ENCODE data around the gene NECTIN1. TPM values are rescaled to one million over a fixed set of nuclear protein-coding genes. Genes with fewer than 3 reads are reported as not detected.

NECTIN1 gene
- total RNA-seq, 1 donor from 2014 or later, result 58.2 TPM

DNA sequence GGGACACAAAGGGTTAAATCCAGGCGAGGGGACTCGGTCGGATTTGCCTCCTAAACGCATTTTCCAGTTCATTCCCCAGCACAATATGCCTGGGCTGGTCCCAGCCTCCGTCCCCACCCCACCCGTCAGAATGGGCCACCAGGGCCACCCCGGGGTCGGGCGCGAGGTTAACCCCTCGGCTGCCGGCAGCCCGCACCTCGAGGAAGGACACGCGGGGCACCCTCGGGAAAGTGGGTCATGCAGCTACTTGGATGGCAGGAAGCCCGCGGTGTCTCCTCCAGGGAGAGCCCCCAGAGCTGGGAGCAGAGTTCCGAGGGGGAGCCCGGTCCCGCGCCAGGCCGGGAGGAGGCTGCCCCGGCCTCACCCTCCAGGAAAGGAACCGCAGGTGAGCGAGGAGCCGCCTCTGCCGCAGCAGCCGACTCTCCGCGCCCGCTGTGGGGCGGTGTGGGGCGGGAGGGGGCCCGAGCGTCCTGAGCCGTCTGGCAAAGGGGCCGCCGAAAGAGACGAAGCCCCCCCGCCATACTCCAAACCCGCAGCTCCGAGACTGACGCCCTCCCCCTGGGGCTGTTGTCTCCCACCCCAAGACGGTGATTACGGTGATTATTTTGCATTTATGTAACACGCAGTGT, 1.4 kb downstream of the NECTIN1 start:
- intact Hi-C loops (cut with DNase I), result loop anchor here (5.0 kb wide), 1 partner anchor 55 kb away; no protein-coding TSS in a partner anchor

DNA sequence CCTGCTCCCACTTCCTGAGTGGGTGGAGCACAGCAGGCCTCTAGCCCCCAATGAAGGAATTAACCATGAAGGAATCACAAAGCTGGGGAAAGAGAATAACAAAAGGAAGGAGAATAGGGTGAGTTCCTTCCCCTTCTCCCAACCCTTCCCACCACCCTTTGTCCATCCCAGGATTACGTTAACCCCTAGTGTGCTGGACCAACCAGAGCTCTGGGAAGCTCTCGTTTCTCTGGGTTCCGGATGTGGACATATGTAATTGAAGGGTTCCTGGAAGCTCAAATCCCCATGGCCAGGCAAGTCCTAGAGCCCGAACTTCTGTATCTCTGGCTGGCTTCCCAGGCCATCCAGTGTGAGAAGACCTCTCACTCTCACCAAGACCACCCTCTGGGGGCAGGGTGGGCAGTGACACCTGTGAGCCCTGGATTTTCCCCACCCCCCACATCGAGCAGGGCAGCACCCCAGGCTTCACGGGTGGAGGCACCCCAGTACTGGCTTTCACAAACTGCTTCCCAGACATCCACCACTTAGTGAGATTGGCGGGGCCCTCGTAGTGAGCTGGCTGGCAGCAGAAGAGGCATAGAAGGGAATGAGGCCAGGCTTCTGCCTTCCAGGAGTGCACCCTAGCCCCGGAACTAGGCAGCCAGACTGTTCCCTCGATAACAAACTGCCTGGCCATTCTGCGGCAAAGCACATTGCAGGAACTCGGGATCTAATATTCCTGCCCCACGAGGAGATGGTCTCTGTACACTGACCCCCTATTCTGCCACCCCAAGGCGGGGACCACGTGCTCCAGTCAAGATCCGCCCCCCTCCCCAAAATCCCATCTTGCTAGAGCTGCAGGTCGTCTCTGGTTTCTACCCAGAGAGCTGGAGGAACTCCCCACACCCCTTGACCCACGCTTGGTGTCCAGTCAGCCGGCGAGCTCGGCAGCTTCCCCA, 2.1 kb downstream of the NECTIN1 start:
- no peak for DNase-seq (ENCODE audit: extremely low spot score in 2 of 2)
- Histone ChIP-seq H3K27me3 (no peaks in the 10 kb centered on the region), H3K27ac (peak overlapping the region; percentile 92), H3K4me1 (peaks cover 56% of the 10 kb centered on the region), H3K4me3 (peak overlapping the region; percentile 83), H3K36me3 (no peaks in the 10 kb centered on the region), H3K9me3 (no peaks in the 10 kb centered on the region)
- intact Hi-C loops (cut with DNase I), result loop anchor here (5.0 kb wide), 1 partner anchor 55 kb away; no protein-coding TSS in a partner anchor
- TF ChIP-seq POLR2AphosphoS5 (IDR thresholded peaks at IDR 0.05; ENCODE audit: insufficient read depth in 1 of 2, low read depth in 1 of 2) (no peak), POLR2A (IDR thresholded peaks at IDR 0.05) (no peak)
- TF ChIP-seq, protein P1, sequence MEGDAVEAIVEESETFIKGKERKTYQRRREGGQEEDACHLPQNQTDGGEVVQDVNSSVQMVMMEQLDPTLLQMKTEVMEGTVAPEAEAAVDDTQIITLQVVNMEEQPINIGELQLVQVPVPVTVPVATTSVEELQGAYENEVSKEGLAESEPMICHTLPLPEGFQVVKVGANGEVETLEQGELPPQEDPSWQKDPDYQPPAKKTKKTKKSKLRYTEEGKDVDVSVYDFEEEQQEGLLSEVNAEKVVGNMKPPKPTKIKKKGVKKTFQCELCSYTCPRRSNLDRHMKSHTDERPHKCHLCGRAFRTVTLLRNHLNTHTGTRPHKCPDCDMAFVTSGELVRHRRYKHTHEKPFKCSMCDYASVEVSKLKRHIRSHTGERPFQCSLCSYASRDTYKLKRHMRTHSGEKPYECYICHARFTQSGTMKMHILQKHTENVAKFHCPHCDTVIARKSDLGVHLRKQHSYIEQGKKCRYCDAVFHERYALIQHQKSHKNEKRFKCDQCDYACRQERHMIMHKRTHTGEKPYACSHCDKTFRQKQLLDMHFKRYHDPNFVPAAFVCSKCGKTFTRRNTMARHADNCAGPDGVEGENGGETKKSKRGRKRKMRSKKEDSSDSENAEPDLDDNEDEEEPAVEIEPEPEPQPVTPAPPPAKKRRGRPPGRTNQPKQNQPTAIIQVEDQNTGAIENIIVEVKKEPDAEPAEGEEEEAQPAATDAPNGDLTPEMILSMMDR (IDR thresholded peaks at IDR 0.05), result no peak

More for the DNA sequence above, 1.4 kb downstream of the NECTIN1 start:
- Histone ChIP-seq H3K4me1 (peaks cover 48% of the 10 kb centered on the region), H3K4me3 (peak overlapping the region; percentile 83), H3K9me3 (no peaks in the 10 kb centered on the region), H3K27me3 (no peaks in the 10 kb centered on the region), H3K36me3 (no peaks in the 10 kb centered on the region), H3K27ac (peak overlapping the region; percentile 92)
- peak in 1 of 2 donors; percentile 36 for TF ChIP-seq POLR2AphosphoS5 (IDR thresholded peaks at IDR 0.05; ENCODE audit: insufficient read depth in 1 of 2, low read depth in 1 of 2)
- TF ChIP-seq, protein P1 (IDR thresholded peaks at IDR 0.05), result no peak
- no peak for DNase-seq (ENCODE audit: extremely low spot score in 2 of 2)

DNA sequence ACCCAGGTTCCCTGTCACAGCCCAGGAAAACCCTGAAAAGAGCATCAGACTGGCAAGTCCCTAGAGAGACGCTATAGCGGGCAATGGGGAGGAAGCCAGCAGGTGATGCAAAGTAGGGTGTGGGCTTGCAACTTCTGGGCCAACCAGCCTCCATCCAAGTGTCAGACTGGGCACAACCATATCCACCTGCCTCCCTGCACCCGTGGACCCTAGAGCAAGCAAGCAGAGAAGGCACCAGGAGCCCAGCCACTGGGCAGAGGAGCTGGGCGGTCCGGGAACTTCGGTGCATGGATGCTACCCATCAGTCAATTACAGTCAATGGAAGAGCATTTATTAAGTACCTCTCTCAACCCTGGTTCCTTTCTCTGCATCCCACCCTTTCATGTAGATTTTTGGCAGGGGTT, 2.8 kb downstream of the NECTIN1 start:
- Histone ChIP-seq H3K4me1 (peaks cover 63% of the 10 kb centered on the region), H3K27me3 (no peaks in the 10 kb centered on the region), H3K27ac (no peak overlapping the region), H3K9me3 (no peaks in the 10 kb centered on the region), H3K4me3 (peak overlapping the region in 1 of 2 donors; percentile 83), H3K36me3 (no peaks in the 10 kb centered on the region)
- intact Hi-C loops (cut with DNase I), result loop anchor here (5.0 kb wide), 1 partner anchor 54 kb away; no protein-coding TSS in a partner anchor
- DNase-seq (ENCODE audit: extremely low spot score in 2 of 2), result no peak
- TF ChIP-seq, protein P1 (IDR thresholded peaks at IDR 0.05), result no peak
- no peak for TF ChIP-seq POLR2AphosphoS5 (IDR thresholded peaks at IDR 0.05; ENCODE audit: insufficient read depth in 1 of 2, low read depth in 1 of 2)
- no peak for TF ChIP-seq POLR2A (IDR thresholded peaks at IDR 0.05)

DNA sequence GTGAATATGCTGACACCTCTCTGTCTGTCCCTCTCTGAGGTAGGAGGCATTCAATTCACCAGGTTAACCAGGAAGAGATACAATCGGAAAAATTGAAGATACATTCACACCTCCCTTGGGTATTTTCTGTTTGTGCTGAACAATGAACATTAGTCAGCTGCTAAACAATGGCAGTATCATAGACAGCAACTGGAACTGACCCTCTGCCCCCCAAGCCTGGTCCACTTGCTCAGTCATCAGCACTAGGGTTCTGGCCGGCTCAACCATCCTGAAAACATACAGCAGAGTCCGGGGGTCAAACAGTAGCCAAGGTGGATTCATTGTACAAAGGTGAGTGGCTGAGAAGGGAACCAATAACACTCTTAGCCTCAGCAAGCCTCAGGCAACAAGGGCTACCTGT, 4.0 kb downstream of the NECTIN1 start:
- H3K27ac ChIP-seq, result no peak overlapping the region
- no peak overlapping the region for H3K4me3 ChIP-seq
- TF ChIP-seq POLR2A (IDR thresholded peaks at IDR 0.05) (no peak), POLR2AphosphoS5 (IDR thresholded peaks at IDR 0.05; ENCODE audit: insufficient read depth in 1 of 2, low read depth in 1 of 2) (no peak)
- TF ChIP-seq, protein P1 (IDR thresholded peaks at IDR 0.05), result no peak
- H3K36me3 ChIP-seq, result no peaks in the 10 kb centered on the region
- intact Hi-C loops (cut with DNase I), result loop anchor here (5.0 kb wide), 1 partner anchor 53 kb away; no protein-coding TSS in a partner anchor
- H3K27me3 ChIP-seq, result no peaks in the 10 kb centered on the region
- DNase-seq (ENCODE audit: extremely low spot score in 2 of 2), result no peak
- H3K4me1 ChIP-seq, result peaks cover 68% of the 10 kb centered on the region
- H3K9me3 ChIP-seq, result no peaks in the 10 kb centered on the region
